ENCODE data around the gene HNF4A. TPM values are rescaled to one million over a fixed set of nuclear protein-coding genes. Genes with fewer than 3 reads are reported as not detected.

Gene HNF4A
- total and polyA plus RNA-seq, 2 of the 13 experiments (the other 11 are each of a cell fraction or from before 2014, with no cell fraction given), result 80.9 to 169 TPM

- TF ChIP-seq ZBTB26 (CRISPR knock-in tag; IDR thresholded peaks at IDR 0.05; ENCODE audit: borderline replicate concordance), result 0 out of 2 replicates have a peak, but pooled peaks have one; percentile 49
- no peak for TF ChIP-seq MATR3 (CRISPR knock-in tag; IDR thresholded peaks at IDR 0.05)
- TF ChIP-seq NR2F6 (IDR thresholded peaks at IDR 0.05), result peak; percentile 96
- peak; percentile 98 for TF ChIP-seq NR2F6 (CRISPR knock-in tag; IDR thresholded peaks at IDR 0.05)
- TF ChIP-seq ZNF75D (CRISPR knock-in tag; IDR thresholded peaks at IDR 0.05; ENCODE audit: borderline replicate concordance), result no peak
- peak; percentile 63 for TF ChIP-seq DMAP1 (CRISPR knock-in tag; IDR thresholded peaks at IDR 0.05)
- TF ChIP-seq ATF3 (CRISPR knock-in tag; IDR thresholded peaks at IDR 0.05), result peak; percentile 67
- TF ChIP-seq ZNF543 (CRISPR knock-in tag; IDR thresholded peaks at IDR 0.05), result peak; percentile 75; the same call in 1 of the 2 replicates
- no peak for TF ChIP-seq ZNF468 (CRISPR knock-in tag; IDR thresholded peaks at IDR 0.05)
- TF ChIP-seq FOXM1 (CRISPR knock-in tag; IDR thresholded peaks at IDR 0.05), result no peak
- peak; percentile 97 for TF ChIP-seq RERE (CRISPR knock-in tag; IDR thresholded peaks at IDR 0.05; ENCODE audit: low read depth)
- TF ChIP-seq MYNN (CRISPR knock-in tag; IDR thresholded peaks at IDR 0.05; ENCODE audit: low read depth), result peak; percentile 55; the same call in 1 of the 2 replicates
- peak; percentile 56; the same call in 1 of the 2 replicates for TF ChIP-seq ZNF644 (CRISPR knock-in tag; IDR thresholded peaks at IDR 0.05; ENCODE audit: low read depth)
- TF ChIP-seq HNF1A (IDR thresholded peaks at IDR 0.05; ENCODE audit: low read depth), result peak; percentile 96
- TF ChIP-seq HNF1A (CRISPR knock-in tag; IDR thresholded peaks at IDR 0.05; ENCODE audit: borderline replicate concordance), result peak; percentile 99
- TF ChIP-seq MIER2 (CRISPR knock-in tag; IDR thresholded peaks at IDR 0.05), result peak; percentile 86; the same call in 1 of the 2 replicates
- TF ChIP-seq SALL2 (CRISPR knock-in tag; IDR thresholded peaks at IDR 0.05), result no peak
- peak in 1 of 2 experiments; percentile 98; a peak in 2 of 4 replicates for TF ChIP-seq KLF16 (CRISPR knock-in tag; IDR thresholded peaks at IDR 0.05)
- no peak for TF ChIP-seq SETDB1 (CRISPR knock-in tag; IDR thresholded peaks at IDR 0.05; ENCODE audit: borderline replicate concordance)
- TF ChIP-seq ZNF703 (CRISPR knock-in tag; IDR thresholded peaks at IDR 0.05; ENCODE audit: borderline replicate concordance), result no peak
These were observed 55.7 kb downstream of the HNF4A start (continued) for GRCh38 chr20:44411020-44411756.
